ENCODE data around the gene GREB1L.

DNA sequence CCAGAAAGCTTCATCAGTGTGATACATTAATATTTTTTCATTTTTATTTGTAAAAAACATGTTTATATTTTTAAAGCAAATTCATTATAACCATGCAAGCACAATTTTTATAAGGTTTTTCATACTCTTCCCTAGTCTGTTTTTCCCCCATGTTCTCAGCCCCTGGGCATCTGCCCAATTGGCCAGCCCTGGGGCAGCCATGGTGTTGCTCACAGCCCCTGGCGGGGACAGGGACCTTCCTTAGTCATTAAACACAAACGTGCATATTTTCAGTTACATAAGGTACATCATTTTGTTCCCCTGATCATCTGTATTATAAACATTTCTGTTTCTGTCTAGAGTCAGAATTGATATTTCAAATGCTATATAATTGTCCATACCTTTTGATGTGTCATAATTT lies 208.5 kb downstream of the GREB1L start:
- TF ChIP-seq, protein P1, sequence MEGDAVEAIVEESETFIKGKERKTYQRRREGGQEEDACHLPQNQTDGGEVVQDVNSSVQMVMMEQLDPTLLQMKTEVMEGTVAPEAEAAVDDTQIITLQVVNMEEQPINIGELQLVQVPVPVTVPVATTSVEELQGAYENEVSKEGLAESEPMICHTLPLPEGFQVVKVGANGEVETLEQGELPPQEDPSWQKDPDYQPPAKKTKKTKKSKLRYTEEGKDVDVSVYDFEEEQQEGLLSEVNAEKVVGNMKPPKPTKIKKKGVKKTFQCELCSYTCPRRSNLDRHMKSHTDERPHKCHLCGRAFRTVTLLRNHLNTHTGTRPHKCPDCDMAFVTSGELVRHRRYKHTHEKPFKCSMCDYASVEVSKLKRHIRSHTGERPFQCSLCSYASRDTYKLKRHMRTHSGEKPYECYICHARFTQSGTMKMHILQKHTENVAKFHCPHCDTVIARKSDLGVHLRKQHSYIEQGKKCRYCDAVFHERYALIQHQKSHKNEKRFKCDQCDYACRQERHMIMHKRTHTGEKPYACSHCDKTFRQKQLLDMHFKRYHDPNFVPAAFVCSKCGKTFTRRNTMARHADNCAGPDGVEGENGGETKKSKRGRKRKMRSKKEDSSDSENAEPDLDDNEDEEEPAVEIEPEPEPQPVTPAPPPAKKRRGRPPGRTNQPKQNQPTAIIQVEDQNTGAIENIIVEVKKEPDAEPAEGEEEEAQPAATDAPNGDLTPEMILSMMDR (IDR thresholded peaks at IDR 0.05): no peak
- no peak for TF ChIP-seq POLR2A (IDR thresholded peaks at IDR 0.05)
